ENCODE data around the gene PHACTR2. TPM values are rescaled to one million over a fixed set of nuclear protein-coding genes. Genes with fewer than 3 reads are reported as not detected.

The PHACTR2 gene
- total RNA-seq, 4 donors from 2014 or later = 71.0 to 127 (median 82.7) TPM

DNA sequence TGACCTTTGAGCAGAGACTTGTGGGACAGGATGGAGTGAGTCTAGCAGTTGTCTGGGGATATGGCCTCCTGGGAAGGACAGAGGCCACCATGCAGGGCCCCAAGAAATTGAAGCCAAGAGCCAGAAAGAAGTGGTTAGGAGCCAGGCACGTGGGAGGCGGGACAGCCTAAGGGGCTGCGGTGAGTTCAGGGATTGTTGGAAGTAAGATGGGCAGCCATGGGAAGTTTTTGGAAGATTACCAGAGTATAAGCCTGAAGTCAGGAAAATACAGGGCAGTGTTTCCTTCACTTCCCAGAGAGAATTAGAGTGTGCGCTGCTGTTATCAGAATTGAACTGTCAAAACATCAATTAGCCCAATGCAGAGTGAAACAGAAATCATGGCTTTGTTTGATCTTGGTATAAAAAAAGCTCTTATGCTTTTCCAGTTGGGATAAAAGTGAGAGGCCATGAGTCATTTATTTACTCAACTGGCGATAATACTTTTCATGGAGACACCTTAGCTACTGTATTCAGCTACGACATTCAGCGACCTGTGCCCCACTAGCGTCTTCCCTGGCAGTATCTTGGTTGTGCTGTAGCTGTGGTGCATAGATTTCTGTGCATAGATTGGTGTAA lies 66.9 kb downstream of the PHACTR2 start:
- DNase-seq (ENCODE audit: extremely low spot score) = no peak

DNA sequence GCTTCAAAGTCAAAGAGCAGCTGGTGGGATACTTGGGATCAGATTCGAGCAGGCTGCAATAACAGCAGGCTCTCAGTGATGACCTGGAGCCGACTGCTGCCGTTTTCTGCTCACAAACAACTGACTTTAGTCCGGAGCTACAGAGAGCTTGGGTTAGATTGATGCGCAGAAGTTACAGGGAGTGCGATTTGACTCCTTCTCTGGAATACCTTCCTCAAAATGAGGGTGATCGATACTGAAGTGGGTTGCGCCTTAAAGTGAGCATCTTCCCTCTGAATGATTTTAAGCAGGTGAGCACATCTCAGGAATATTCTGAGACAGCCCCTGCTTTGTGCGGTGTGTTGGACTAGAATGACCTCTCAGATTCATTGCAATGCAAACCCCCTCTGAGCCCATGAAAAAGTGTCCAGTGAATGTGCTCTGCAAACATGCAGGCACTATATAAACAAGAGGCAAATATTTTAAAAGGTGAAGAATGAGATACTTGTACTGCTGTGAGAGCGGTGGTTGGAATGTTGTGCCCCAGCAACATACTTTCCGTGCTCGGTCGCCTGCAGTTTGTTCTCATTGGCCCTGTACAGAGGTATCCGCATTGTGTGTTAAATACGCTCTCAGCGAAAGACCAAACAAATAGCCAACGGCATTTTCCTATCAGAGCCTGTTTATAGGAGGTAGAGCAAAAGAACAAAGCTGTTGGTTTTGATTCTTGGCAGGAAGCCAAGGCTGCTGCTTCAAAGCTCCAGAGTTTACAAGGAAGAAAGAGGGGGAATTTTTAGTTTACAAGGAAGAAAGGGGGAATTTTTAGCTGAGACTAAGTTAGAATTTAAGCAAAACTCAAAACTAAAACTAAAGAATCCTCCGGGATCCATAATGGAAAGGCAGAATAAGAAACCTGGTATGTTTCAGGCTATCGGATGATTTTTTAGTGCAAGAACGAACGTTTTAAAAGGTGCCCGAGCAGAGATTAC lies 67.7 kb downstream of the PHACTR2 start:
- 50% methylated on average over 22 of the region's 22 CpGs for WGBS
- no peak for DNase-seq (ENCODE audit: extremely low spot score)

More for the DNA sequence above, 66.9 kb downstream of the PHACTR2 start:
- Histone ChIP-seq H3K27ac (replicated peaks in 1 of 4) (peak overlapping the region; percentile 52 to 75 (median 64)), H3K27me3 (no peaks in the 10 kb centered on the region), H3K4me1 (peaks cover 45 to 56% (median 49%) of the 10 kb centered on the region in 4 donors), H3K36me3 (no peaks in the 10 kb centered on the region), H3K9me3 (no peaks in the 10 kb centered on the region), H3K4me3 (peak overlapping the region in 2 of 4 donors; percentile 33 to 40)
- TF ChIP-seq POLR2AphosphoS5 (IDR thresholded peaks at IDR 0.05) = no peak
- TF ChIP-seq EP300 (IDR thresholded peaks at IDR 0.05) = no peak
- TF ChIP-seq, protein P1, sequence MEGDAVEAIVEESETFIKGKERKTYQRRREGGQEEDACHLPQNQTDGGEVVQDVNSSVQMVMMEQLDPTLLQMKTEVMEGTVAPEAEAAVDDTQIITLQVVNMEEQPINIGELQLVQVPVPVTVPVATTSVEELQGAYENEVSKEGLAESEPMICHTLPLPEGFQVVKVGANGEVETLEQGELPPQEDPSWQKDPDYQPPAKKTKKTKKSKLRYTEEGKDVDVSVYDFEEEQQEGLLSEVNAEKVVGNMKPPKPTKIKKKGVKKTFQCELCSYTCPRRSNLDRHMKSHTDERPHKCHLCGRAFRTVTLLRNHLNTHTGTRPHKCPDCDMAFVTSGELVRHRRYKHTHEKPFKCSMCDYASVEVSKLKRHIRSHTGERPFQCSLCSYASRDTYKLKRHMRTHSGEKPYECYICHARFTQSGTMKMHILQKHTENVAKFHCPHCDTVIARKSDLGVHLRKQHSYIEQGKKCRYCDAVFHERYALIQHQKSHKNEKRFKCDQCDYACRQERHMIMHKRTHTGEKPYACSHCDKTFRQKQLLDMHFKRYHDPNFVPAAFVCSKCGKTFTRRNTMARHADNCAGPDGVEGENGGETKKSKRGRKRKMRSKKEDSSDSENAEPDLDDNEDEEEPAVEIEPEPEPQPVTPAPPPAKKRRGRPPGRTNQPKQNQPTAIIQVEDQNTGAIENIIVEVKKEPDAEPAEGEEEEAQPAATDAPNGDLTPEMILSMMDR (IDR thresholded peaks at IDR 0.05) = no peak
- TF ChIP-seq POLR2A (IDR thresholded peaks at IDR 0.05; ENCODE audit: low read depth) = no peak
- intact Hi-C loops (cut with DNase I) = loop anchor here (5.0 kb wide), 1 partner anchor 67 kb away; the partner anchor contains the start of gene PHACTR2
- 62% methylated on average over 8 of the region's 8 CpGs for WGBS

DNA sequence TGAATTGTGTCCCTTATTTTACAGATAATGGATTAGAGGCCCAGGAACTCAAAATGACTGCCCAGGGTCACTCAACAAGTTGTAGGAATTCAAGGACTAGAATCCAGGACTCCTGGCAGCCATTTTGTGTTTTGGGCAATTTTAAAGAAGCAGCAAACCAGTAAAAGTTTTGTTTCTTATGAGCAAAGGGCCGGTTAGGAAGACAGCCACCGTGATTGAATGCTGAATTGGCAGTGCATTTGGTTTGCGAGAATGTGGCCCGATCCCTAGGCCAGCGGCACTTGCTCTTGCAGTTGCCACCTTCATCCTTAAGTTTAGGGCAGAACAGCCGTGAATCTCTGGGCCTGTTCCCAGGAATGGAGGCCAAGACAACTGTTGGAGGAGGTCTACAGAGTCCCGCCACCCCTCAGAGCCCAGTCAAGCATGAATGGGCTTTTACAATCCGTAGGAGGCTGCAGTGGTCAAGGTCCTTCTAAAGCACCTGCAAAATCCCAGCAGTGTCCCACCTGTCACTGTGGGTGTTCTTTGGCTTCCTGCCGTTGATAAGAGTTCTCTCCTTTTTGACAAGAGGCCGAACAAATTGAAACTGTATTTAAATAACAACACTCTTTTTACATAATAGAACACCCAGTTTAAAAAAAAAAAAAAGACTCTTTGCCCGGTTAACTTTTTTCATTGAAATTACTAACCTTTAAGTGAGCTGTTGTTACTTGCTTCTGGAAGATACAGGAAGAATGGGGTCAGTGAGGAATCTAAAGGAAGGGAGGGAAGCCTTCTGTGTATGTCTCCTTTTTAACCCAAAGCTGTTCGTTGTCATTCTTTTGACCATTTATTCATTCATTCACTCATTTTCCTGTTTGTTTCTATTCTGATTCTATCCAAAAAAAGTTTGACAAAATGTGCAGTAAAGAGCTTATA lies 68.7 kb downstream of the PHACTR2 start:
- Histone ChIP-seq H3K9me3 (no peaks in the 10 kb centered on the region), H3K4me1 (peaks cover 45 to 56% (median 47%) of the 10 kb centered on the region in 4 donors), H3K36me3 (no peaks in the 10 kb centered on the region), H3K27me3 (no peaks in the 10 kb centered on the region), H3K4me3 (peak overlapping the region; percentile 33 to 40 (median 34)), H3K27ac (replicated peaks in 1 of 4) (peak overlapping the region; percentile 52 to 75 (median 64))
- intact Hi-C loops (cut with DNase I) = loop anchor here (5.0 kb wide), 1 partner anchor 69 kb away; the partner anchor contains the start of gene PHACTR2
- DNase-seq (ENCODE audit: extremely low spot score) = no peak
- WGBS = 87% methylated on average over 12 of the region's 12 CpGs
- TF ChIP-seq EP300 (IDR thresholded peaks at IDR 0.05) (no peak), POLR2AphosphoS5 (IDR thresholded peaks at IDR 0.05) (no peak), POLR2A (IDR thresholded peaks at IDR 0.05; ENCODE audit: low read depth) (no peak)
- TF ChIP-seq, protein P1 (IDR thresholded peaks at IDR 0.05) = no peak

More for the DNA sequence above, 67.7 kb downstream of the PHACTR2 start:
- no peaks in the 10 kb centered on the region for H3K9me3 ChIP-seq
- H3K4me3 ChIP-seq = peak overlapping the region; percentile 33 to 40 (median 34)
- intact Hi-C loops (cut with DNase I) = loop anchor here (5.0 kb wide), 1 partner anchor 68 kb away; the partner anchor contains the start of gene PHACTR2
- H3K27me3 ChIP-seq = no peaks in the 10 kb centered on the region
- peak overlapping the region; percentile 52 to 75 (median 64) for H3K27ac ChIP-seq (replicated peaks in 1 of 4)
- H3K4me1 ChIP-seq = peaks cover 45 to 56% (median 49%) of the 10 kb centered on the region in 4 donors
- H3K36me3 ChIP-seq = no peaks in the 10 kb centered on the region
- no peak for TF ChIP-seq POLR2A (IDR thresholded peaks at IDR 0.05; ENCODE audit: low read depth)
- peak; percentile 10 to 30 for TF ChIP-seq POLR2AphosphoS5 (IDR thresholded peaks at IDR 0.05)

DNA sequence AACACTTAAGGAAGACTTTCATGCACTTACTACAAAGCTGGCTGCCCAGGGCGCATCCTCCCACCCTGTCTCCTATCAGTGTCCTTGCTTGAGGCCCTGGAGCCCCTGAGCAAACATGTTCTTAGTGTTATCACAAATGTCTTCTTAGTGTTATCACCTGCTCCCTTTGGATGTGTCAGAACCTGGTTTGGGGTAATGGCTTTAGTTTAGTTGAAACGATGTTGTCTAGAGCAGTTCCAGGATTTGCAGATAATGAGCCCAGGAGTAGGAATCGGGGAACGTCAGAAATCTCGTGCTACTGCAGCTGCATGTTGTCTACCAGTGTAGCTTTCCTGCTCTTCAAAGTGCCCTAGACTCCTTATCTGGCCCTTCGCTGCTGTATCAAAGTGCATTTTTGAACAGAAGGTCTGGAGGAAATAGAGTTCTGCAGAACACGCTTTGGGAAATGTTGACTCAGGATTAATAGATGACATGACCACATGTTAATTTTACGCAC lies 69.6 kb downstream of the PHACTR2 start:
- Histone ChIP-seq H3K9me3 (no peaks in the 10 kb centered on the region), H3K36me3 (no peaks in the 10 kb centered on the region), H3K4me1 (peaks cover 43 to 52% (median 45%) of the 10 kb centered on the region in 4 donors), H3K27me3 (no peaks in the 10 kb centered on the region), H3K27ac (replicated peaks in 1 of 4) (peak overlapping the region in 1 of 4 donors; percentile 75), H3K4me3 (no peak overlapping the region)
- 92% methylated on average over 8 of the region's 8 CpGs for WGBS
- intact Hi-C loops (cut with DNase I) = loop anchor here (5.0 kb wide), 1 partner anchor 70 kb away; the partner anchor contains the start of gene PHACTR2
- DNase-seq (ENCODE audit: extremely low spot score) = no peak
- TF ChIP-seq POLR2AphosphoS5 (IDR thresholded peaks at IDR 0.05) (no peak), EP300 (IDR thresholded peaks at IDR 0.05) (no peak), POLR2A (IDR thresholded peaks at IDR 0.05; ENCODE audit: low read depth) (no peak)
- TF ChIP-seq, protein P1 (IDR thresholded peaks at IDR 0.05) = no peak

Data from esophagus muscularis mucosa (tissue), 4 donors.